ENCODE measurements around the gene AK2.
"Not testable (repeated sequence)": the region's sequence is repeated elsewhere in the genome, so short reads cannot be mapped to it uniquely, and the experiment has no call there.

AK2 gene

DNA sequence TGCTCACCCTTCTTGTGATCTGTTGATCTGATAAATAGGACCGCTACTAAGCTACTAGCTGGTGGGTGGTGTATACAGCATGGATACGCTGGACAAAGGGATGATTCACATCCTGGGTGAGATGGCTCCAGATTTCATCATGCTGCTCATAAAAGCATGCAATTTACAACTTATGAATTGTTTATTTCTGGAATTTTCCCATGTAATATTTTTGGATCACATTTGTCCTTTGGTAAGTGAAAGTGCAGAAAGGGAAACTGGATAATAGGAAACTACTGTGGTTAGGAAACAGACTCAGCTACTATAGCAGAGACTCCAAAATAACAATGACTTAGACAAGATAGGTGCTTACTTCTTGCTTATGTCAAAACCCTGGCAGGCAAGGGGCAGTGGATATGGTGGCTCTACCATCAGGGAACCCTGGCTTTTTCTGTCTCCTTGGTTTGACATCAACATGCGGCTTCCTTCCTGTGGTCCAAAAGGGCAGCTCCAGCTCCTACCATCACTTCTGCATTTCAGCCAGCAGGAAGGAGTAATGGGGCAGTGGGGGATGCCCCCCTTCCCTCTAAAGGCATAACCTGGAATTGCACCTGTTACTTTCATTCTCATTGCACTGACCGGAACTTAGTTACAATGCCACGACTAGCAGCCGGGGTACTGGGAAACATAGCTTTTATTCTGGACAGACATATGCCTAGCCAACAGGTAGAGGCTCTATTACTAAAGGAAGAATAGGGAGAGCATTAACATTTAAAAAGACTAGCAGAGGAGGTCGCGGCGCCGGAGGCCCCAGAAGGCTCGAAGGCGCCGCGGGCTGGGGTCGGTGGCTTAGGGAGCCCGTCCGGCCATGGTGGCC is 13.8 kb upstream of the AK2 start:
- DNase-seq: no peak

- DNase-seq: no peak
These were observed 12.7 kb upstream of the AK2 start for GRCh38 chr1:33049371-33049770.

DNA sequence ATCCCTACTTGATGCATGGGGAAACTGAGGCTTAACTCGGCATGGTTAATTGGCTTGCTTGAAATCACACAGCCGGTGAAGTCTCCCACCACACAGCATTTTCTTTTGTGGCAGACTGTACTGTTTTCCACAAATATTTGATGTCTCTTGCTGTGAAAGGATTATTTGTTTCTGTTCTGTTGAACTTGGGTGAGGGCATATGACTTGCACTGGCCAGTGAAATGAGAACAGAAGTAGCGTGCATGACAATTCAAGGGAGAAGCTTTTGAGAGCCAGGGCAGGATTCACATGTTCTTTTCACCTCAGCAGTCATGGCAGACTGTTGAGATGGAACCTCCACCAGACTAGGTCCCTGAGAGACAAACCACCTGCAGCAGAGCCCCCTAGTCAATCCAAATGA is 11.7 kb upstream of the AK2 start:
- no peak for DNase-seq

- no peak for DNase-seq
These were observed 11.2 kb upstream of the AK2 start for GRCh38 chr1:33047839-33048305.

- no peak for DNase-seq
These were observed 10.6 kb upstream of the AK2 start for GRCh38 chr1:33047290-33047689.

DNA sequence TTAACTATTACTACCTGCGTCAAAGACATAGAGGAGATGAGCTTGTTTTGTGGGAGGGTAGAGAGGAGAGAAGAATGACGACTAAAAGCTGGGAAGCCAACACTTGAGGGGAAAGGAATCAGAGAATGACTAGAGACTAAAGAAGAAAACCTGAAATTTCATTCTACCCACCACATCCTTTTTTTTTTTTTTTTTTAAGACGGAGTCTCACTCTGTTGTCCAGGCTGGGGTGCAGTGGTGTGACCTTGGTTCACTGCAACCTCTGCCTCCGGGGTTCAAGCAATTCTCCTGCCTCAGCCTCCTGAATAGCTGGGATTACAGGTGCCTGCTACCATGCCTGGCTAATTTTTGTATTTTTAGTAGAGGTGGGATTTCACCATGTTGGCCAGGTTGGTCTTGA is 9.6 kb upstream of the AK2 start:
- DNase-seq: not testable (repeated sequence)

DNA sequence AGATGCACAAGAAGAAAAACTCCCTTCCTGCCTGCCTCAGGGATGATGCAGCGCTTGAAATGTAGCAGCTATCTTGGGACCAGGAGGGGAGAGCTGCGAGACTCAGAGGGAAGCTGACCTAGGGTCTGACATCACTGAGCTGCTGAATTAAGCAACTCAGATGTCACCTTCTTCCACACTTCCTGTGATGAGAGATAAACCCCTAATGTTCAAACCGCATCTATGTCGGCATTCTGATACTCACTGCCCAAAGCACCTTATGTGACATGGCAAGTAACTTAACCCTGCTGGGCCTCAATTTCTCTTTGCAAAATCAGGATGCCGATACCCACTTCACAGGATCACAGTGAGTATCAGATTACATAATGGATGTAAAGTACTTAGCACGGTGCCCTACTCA is 9.1 kb upstream of the AK2 start:
- no peak for DNase-seq

DNA sequence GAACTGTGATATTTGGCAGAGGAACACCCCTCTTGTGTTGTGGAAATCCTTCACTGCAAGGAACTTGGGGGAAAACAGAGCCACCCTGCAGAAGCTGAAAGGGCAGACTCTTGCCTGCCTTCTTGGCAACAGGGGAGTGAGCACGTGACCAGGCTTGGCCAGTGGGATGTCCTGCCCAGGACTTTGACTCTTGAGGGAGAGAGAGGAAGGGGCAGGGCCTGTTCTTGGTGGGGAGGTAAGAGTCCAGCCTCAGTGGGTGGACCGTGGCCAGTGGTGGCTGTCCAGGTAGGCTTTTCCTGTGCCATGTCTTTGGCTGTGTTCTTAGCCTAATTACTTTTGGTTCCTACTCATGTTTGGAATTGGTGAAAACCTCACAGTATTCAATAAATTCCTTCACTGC is 8.6 kb upstream of the AK2 start:
- DNase-seq: no peak

GRCh38 chr1:33043267-33044092 is 6.8 kb upstream of the AK2 start:
- no peak for DNase-seq

DNA sequence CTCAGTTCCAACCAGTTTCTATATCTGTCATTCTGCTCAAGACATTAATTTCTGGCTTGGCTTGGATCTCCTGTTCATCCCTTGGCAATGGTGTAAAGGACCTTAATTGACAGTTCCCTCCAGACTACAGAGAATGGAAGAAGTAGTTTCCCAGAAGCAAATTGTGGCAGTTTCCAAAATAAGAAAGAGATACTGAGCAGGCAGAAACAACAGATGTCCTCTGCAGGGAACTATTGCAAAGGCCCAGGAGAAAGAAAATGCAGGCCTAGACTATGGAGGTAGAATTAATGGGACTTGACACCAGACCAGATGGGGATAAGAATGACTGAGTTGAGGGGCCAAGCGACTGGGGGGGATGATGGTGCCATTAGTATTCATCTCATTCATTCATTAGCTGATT is 6.1 kb upstream of the AK2 start:
- DNase-seq: no peak

DNA sequence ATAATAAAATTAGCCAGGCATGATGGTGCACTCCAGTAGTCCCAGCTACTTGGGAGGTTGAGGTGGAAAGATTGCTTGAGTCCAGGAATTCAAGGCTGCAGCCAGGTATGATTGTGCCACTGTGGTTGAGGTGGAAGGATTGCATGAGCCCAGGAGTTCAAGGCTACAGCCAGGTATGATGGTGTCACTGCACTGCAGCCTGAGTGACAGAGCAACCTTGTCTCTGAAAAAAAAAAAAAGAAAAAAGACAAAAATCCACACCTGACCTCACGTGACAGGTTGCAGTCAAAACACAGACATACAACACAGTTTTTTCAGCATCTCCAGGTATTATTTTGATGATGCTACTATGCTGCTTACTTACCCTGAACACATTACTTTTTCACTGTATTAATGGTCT is 4.3 kb upstream of the AK2 start:
- DNase-seq: no peak

DNA sequence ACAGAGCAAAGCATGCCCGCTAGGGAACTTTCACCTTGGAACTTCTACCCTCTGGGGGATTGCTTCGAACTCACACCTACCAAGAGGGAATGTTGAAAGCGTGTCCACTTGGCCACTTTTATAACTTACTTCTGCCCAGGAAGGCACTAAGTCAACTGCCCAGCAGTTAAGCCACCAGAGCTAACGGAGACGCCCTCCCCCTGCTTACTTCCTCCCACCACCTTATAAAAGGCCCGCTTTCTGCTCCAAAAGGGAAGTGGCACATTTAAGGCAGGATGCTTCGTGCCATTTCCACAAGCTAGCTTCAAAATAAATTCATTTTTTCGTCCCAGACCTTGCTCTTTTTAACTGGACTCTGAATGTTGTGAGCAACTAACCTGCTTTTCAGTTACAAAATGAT is 3.2 kb upstream of the AK2 start:
- DNase-seq: no peak

- no peak for DNase-seq
These were observed 595 bp downstream of the AK2 start for GRCh38 chr1:33036051-33036525.

DNA sequence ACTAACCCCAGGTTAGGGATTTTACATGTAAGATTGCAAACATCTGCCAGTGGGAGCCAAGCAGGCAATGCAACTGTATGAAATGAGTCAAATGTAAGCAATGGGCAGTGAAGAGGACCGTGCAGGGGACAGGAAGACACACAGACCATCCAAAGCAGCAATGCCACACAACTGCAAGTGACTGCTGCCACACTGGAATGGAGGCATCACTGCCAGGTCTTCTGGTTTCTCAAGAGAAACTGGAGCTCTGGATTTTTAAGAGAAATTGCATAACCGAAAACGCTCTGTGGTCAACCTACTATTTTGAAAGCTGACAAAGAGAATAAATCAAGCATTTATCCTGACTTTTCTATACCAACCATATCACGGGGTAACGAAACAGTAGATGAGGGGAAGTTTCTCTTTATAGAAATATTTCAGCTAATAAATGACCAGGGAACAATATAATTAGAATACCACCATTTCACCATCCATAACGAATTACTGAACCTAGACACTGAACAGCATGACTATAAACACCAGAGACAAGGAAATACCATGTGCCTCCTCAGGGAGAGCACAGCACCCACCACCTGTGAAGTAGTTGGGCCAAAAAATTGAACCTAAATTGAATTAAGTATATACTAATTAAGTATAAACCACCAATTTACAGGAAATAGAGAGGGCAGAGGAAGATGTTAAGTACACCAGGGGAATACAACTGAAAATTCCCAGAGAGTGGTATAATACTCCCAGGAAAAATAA is 4.4 kb downstream of the AK2 start:
- DNase-seq: no peak

- DNase-seq: no peak
These were observed 5.2 kb downstream of the AK2 start for GRCh38 chr1:33031506-33031905.

DNA sequence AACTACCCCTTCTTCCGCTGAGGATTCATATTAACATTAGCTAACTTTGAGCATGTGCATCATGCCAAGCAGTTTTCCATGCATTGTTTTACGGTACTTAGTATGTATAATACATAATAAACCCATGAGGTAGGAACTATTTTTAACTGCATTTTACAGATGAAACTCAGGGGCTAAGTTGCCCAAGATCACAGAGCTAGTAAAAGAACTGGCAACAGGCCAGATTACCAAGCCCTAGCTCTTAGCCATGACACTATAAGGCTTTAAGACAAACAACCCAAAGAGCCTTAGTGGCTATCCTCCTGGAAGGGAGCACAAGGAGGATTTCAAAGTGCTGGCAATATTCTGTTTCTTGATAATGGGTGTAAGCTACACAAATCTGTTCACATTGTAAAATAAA is 6.1 kb downstream of the AK2 start:
- no peak for DNase-seq

- no peak for DNase-seq
These were observed 6.8 kb downstream of the AK2 start for GRCh38 chr1:33029921-33030320.

DNA sequence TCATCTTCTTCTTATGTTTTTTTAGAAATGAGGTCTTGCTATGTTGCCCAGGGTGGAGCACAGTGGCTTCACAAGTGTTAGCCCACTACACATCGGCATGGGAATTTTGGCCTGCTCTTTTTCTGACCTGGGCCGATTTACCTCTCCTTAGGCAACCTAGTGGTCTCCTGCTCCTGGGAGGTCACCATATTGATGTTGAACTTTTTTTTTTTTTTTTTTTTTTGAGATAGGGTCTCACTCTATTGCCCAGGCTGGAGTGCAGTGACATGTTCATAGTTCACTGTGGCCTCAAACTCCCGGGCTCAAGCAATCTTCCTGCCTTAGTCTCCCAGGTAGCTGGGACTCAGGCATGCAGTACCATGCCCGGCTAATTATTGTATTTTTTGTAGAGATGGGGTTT is 7.5 kb downstream of the AK2 start:
- no peak for DNase-seq

GRCh38 chr1:33025761-33026160 is 10.9 kb downstream of the AK2 start:
- DNase-seq: no peak

DNA sequence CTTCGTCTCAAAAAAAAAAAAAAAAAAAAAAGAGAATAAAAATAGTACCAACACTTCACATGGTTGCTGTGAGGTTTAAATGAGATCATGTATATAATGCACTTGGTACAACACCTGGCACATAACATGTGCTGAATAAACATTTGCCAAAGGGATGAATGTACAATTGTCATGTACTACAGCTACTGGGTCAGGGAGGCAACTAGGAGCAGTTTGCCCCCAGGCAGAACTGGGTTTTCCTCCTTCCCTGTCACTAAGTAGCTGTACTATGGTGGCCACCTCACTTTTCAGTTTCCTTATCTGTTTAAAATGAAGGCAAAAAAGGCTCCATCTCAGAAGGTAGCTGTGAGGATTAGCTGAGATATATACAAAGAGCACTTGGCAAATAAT is 11.5 kb downstream of the AK2 start:
- DNase-seq: no peak

GRCh38 chr1:33024430-33025179 is 12.1 kb downstream of the AK2 start:
- DNase-seq: not testable (repeated sequence)

GRCh38 chr1:33022650-33023200 is 14.0 kb downstream of the AK2 start:
- DNase-seq: no peak
